Measurements from ENCODE around the gene ANO1.

The ANO1 gene

DNA sequence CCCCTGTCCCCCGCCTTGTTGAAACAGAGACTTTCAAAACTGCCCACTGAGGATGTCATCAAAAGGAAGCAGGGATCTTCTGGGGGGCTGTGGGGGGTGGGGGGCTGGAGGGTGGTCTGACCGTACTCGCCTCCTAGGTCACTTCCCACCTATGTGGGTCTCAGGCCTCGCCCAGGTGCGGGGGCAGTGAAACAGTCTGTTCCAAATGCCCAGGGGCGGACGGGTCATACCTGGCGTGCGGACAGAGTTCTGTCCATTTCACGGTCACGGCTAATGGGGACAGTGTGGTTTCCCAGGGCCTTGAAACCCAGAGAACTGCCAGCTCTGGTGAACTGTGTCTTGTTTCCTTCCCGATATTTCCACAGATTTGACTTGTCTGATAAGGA lies 27.2 kb downstream of the ANO1 start:
- TF ChIP-seq ZFX (IDR thresholded peaks at IDR 0.05; ENCODE audit: borderline replicate concordance), result no peak
- no peak overlapping the region for H3K27ac ChIP-seq

DNA sequence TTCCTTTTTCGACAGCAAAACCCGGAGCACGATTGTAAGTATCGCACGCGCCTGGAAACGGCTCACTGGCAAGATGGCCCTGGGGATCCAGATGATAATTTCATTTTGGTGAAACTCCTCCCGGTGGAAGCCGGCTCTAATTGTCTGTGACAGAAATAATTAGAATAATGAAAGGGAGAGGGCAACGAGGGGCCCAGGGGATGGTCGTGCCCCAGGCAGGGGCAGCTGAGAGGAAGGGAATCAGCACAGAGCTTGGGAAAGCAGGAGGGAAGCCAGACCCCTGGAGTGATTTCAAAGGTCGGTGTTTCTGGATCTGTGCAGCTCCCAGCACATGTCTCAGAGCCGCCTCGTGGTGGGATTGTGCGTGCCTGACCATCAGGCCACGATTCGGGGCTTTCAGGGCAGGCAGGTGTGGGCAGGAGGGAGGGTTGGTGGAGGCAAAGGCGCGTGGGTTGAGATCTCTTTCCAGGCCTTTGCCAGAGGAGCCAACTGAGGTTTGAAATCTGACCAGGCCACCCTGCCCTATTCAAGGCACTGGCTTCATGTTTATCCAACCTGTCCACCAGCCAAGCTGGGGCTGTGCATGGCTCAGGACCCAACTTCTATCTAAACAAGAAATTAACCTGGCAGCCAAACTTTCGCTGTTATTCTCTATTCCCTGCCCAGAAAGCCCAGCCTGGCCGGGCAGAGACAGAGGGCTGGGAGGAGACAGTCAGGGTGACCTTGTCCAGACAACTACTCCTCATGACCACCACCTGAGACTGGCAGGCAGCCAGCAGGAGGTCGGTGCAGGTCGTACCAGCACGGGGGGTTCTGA lies 27.8 kb downstream of the ANO1 start:
- TF ChIP-seq ZFX (IDR thresholded peaks at IDR 0.05; ENCODE audit: borderline replicate concordance), result no peak
- TF ChIP-seq, protein P1, sequence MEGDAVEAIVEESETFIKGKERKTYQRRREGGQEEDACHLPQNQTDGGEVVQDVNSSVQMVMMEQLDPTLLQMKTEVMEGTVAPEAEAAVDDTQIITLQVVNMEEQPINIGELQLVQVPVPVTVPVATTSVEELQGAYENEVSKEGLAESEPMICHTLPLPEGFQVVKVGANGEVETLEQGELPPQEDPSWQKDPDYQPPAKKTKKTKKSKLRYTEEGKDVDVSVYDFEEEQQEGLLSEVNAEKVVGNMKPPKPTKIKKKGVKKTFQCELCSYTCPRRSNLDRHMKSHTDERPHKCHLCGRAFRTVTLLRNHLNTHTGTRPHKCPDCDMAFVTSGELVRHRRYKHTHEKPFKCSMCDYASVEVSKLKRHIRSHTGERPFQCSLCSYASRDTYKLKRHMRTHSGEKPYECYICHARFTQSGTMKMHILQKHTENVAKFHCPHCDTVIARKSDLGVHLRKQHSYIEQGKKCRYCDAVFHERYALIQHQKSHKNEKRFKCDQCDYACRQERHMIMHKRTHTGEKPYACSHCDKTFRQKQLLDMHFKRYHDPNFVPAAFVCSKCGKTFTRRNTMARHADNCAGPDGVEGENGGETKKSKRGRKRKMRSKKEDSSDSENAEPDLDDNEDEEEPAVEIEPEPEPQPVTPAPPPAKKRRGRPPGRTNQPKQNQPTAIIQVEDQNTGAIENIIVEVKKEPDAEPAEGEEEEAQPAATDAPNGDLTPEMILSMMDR (IDR thresholded peaks at IDR 0.05), result no peak
- no peak overlapping the region for H3K27ac ChIP-seq

DNA sequence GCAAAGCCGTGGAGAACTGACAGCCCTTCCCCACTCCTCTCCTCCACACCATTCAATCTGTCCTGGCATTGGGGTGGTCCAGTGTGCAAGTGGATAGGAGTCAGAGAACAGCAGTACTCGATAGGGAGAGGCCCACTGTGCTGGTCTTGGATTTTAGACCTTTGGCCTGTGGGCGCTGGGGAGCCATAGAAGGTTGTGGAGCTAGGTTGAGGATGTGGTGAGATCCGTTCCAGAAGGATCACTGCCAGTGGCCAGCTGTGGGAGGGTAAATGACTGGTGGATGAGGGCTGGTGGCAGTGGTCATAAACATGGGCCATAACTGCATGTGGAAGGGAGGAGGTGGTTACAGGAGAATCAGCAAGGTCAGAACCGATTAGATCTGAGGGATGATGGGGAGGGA lies 28.6 kb downstream of the ANO1 start:
- no peak overlapping the region for H3K27ac ChIP-seq
- TF ChIP-seq, protein P1 (IDR thresholded peaks at IDR 0.05), result no peak

DNA sequence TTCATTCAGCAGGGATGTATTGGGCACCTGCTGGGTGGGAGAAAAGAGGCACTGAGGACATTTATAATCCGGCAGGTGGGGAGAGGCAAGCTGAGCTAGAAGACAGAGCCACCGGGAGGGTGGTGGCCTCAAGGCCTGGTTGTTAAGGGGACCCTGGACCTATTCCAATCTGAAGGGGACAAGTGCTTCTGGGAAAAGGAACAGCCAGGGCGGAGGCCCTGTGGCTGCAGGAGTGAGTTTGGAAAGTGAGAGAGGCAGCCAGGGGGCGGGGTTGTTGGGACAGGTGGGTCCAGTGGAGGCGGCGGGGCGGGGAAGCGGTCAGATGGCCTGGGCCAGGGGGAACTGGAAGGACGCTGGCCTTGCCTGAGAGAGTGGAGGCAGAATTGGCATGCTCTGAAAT lies 29.1 kb downstream of the ANO1 start:
- TF ChIP-seq, protein P1 (IDR thresholded peaks at IDR 0.05), result no peak
- TF ChIP-seq ZFX (IDR thresholded peaks at IDR 0.05; ENCODE audit: borderline replicate concordance), result no peak
- no peak overlapping the region for H3K27ac ChIP-seq

DNA sequence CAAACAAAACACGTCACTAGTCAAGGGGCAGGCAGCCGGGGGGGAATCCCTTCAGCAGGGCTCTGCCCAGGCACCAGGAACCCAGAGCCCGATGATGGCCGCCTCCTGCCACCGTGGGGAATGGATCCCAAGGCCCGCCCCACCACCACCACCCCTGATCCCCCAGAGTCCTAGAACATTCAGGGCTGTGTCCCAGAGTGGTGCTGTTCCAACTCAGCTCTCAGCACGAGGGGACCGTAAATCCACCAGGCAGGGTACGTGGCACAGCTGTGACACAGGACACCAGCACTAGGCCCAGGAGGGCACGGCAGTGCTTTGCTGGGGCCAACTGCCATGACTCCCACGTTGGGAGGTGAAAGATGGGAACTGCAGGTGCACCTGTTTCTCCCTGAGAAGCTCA lies 29.6 kb downstream of the ANO1 start:
- H3K27ac ChIP-seq, result no peak overlapping the region
- TF ChIP-seq ZFX (IDR thresholded peaks at IDR 0.05; ENCODE audit: borderline replicate concordance), result no peak
- TF ChIP-seq, protein P1 (IDR thresholded peaks at IDR 0.05), result no peak

DNA sequence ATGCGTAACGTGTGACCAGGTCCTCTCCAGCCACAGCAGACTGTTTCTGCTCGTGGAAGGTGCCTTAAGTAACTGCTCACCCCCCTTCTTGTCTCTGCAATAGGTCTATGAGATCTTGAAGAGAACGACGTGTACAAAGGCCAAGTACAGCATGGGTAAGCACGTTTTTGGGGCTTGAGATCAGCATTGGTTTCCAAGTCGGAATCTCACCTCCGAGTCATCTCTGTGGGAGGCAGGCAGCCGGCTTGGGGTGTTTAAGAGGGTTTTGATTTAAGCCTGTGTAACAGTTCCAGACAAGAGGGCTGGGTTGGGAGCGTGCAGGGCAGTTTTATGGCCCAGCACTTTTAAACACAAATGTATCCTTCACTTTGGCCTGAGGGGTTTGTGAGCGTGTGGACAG lies 30.1 kb downstream of the ANO1 start:
- TF ChIP-seq ZFX (IDR thresholded peaks at IDR 0.05; ENCODE audit: borderline replicate concordance), result no peak
- TF ChIP-seq, protein P1 (IDR thresholded peaks at IDR 0.05), result no peak
- no peak overlapping the region for H3K27ac ChIP-seq

DNA sequence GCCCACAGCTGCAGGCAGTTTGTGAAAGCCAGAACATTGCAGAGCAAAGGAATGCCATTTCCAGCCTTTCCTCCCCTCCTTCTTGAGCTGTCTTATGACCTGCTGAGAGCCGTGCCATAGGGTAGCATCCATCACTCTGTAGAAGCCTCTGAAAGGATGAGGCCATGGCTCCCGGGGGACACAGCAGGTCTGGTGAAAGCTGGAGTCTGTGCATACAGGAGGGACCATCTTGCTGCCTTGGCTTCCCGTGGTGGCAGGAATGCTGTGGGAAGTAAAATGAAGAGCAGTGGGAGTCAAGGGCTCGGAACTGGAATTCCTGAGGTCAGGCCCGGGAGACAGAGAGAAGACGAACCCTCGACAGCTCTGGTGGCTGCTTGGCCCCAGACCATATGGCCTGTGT lies 30.9 kb downstream of the ANO1 start:
- no peak for TF ChIP-seq ZFX (IDR thresholded peaks at IDR 0.05; ENCODE audit: borderline replicate concordance)
- TF ChIP-seq, protein P1 (IDR thresholded peaks at IDR 0.05), result no peak

DNA sequence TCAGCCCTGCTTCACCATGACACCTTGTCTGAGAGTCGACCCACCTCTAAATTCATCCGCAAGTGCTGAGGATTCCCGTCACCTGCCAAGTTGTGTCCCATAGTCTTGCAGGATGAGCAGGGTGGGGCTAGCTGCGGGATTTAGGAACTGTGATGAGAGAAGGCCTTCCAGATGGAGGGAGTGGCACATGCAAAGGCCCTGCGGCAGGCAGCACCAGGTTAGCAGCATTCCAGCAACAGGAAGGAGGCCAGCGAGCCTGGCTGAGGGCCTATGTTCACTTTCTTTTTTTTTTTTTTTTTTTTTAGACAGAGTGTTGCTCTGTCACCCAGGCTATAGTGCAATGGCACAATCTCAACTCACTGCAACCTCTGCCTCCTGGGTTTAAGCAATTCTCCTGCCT lies 31.8 kb downstream of the ANO1 start:
- H3K27ac ChIP-seq, result no peak overlapping the region
- TF ChIP-seq ZFX (IDR thresholded peaks at IDR 0.05; ENCODE audit: borderline replicate concordance), result no peak
- TF ChIP-seq, protein P1 (IDR thresholded peaks at IDR 0.05), result no peak

More for the DNA sequence above, 30.9 kb downstream of the ANO1 start:
- no peak overlapping the region for H3K27ac ChIP-seq
